H1 (cell line): Measurements from ENCODE around the gene C12orf75. TPM values are rescaled to one million over a fixed set of nuclear protein-coding genes. Genes with fewer than 3 reads are reported as not detected.

Experiments used
- CTCF ChIA-PET: fragments of 300-600 bp; sonication (Branson Sonifier 250); formaldehyde crosslinking; loops from one replicate; lab custom pipeline; 2021; ENCODE audit not compliant: partially characterized antibody; lab: Charles Lee
- POLR2A ChIA-PET: fragments of 300-600 bp; sonication (Branson Sonifier 250); formaldehyde crosslinking; loops from one replicate; lab custom pipeline; 2021; ENCODE audit warnings: inconsistent platforms; ENCODE audit not compliant: partially characterized antibody; lab: Charles Lee
- DNase-seq, 2 experiments: peaks; one replicate each; pipeline versions ENCODE4 v3.0.0 to v3.0.0-alpha.2; 2010 to 2022; ENCODE audit warnings: low spot score in 2 of 2, low read depth in 1 of 2, mixed read lengths in 1 of 2
- FAIRE-seq: peaks from 2 replicates; lab custom pipeline; 2011; peaks lifted over from hg19 to GRCh38; lab: Jason Lieb, UNC
- H2AFZ ChIP-seq: 2 replicates; pipeline ENCODE4 v1.8.1; 2012; ENCODE audit warnings: low read length, inconsistent platforms
- H2AK5ac ChIP-seq: 2 replicates; pipeline ENCODE4 v1.6.1; 2013; ENCODE audit warnings: low read depth, low read length
- H2BK120ac ChIP-seq: replicated peaks from 2 replicates; pipeline ENCODE3; 2013; ENCODE audit warnings: low read depth, low read length, inconsistent platforms
- H2BK12ac ChIP-seq: 2 replicates; pipeline ENCODE4 v1.6.1; 2013; ENCODE audit warnings: low read depth, low read length
- H2BK15ac ChIP-seq: 2 replicates; pipeline ENCODE4 v1.6.1; 2013; ENCODE audit warnings: low read length
- H2BK20ac ChIP-seq: 2 replicates; pipeline ENCODE4 v1.6.1; 2013; ENCODE audit warnings: low read length
- H2BK5ac ChIP-seq: 2 replicates; pipeline ENCODE4 v1.6.1; 2013; ENCODE audit warnings: low read depth, low read length
- H3K14ac ChIP-seq: 2 replicates; pipeline ENCODE4 v1.6.1; 2013; ENCODE audit warnings: inconsistent platforms; ENCODE audit not compliant: insufficient read length
- H3K18ac ChIP-seq: 2 replicates; pipeline ENCODE4 v1.6.1; 2013; ENCODE audit warnings: low read length; ENCODE audit errors: extremely low read depth
- H3K23ac ChIP-seq: 2 replicates; pipeline ENCODE4 v1.6.1; 2013; ENCODE audit warnings: inconsistent platforms; ENCODE audit not compliant: insufficient read length
- H3K23me2 ChIP-seq: 2 replicates; pipeline ENCODE4 v1.6.1; 2013; ENCODE audit warnings: low read depth, low read length
- H3K27ac ChIP-seq: 2 replicates; pipeline ENCODE4 v1.6.1; 2011; ENCODE audit warnings: low read depth, low read length, inconsistent platforms
- H3K27me3 ChIP-seq, 4 experiments: replicated peaks in 1 of 4; 1 replicate in 1 of 4; 2 replicates in 3 of 4; pipeline versions ENCODE4 v1.6.1 to v1.8.1; 2011 to 2013; ENCODE audit warnings: low read length in 3 of 4, mild to moderate bottlenecking in 3 of 4, inconsistent platforms in 2 of 4, mixed read lengths in 2 of 4, moderate library complexity in 1 of 4; ENCODE audit not compliant: control insufficient read depth in 3 of 4, insufficient read depth in 3 of 4; ENCODE audit errors: extremely low read depth in 1 of 4
- H3K36me3 ChIP-seq, 4 experiments: 2 replicates each; pipeline versions ENCODE4 v1.6.1 to v1.8.1; 2011 to 2013; ENCODE audit warnings: mild to moderate bottlenecking in 4 of 4, low read length in 3 of 4, moderate library complexity in 2 of 4, control low read depth in 1 of 4, inconsistent platforms in 1 of 4; ENCODE audit not compliant: insufficient read depth in 4 of 4, control insufficient read depth in 2 of 4
- H3K4ac ChIP-seq: replicated peaks from 2 replicates; pipeline ENCODE3; 2013; ENCODE audit warnings: low read length, low read depth, mixed read lengths, inconsistent platforms; ENCODE audit not compliant: insufficient read length
- H3K4me1 ChIP-seq, 4 experiments: replicated peaks in 1 of 4; 1 replicate in 1 of 4; 2 replicates in 3 of 4; pipeline versions ENCODE4 v1.6.1 to v1.8.1; 2011 to 2013; ENCODE audit warnings: low read length in 3 of 4, inconsistent platforms in 2 of 4, mixed read lengths in 1 of 4; ENCODE audit not compliant: insufficient read depth in 4 of 4, control insufficient read depth in 3 of 4
- H3K4me2 ChIP-seq, 2 experiments: 2 replicates each; pipeline versions ENCODE4 v1.6.1 to v1.8.1; 2011 to 2013; ENCODE audit warnings: low read depth in 2 of 2, low read length in 2 of 2, control low read depth in 1 of 2, inconsistent platforms in 1 of 2, mild to moderate bottlenecking in 1 of 2; ENCODE audit not compliant: insufficient read depth in 1 of 2
- H3K4me3 ChIP-seq, 4 experiments: fragments of 200-600, 300-600 bp in 1 of 4; sonication (generic), shearing (Covaris generic), sonication (Bioruptor Twin) in 1 of 4; 2 replicates each; pipeline versions ENCODE4 v1.5.1 to v1.8.1; 2011 to 2016; ENCODE audit warnings: low read length in 4 of 4, low read depth in 3 of 4, control low read depth in 2 of 4, inconsistent platforms in 2 of 4, mild to moderate bottlenecking in 2 of 4, mixed read lengths in 1 of 4, moderate library complexity in 1 of 4; ENCODE audit not compliant: insufficient read depth in 2 of 4; ENCODE audit errors: extremely low read depth in 1 of 4
- H3K56ac ChIP-seq: replicated peaks from 2 replicates; pipeline ENCODE3; 2013; ENCODE audit warnings: low read depth, mild to moderate bottlenecking, mixed read lengths, low read length, inconsistent platforms; ENCODE audit not compliant: insufficient read length
- H3K79me1 ChIP-seq: 2 replicates; pipeline ENCODE4 v1.6.1; 2013; ENCODE audit warnings: low read depth, low read length, control low read depth
- H3K79me2 ChIP-seq, 2 experiments: 2 replicates each; pipeline versions ENCODE4 v1.6.1 to v1.8.1; 2012 to 2013; ENCODE audit warnings: low read length in 2 of 2, mild to moderate bottlenecking in 2 of 2, inconsistent platforms in 1 of 2; ENCODE audit not compliant: insufficient read depth in 2 of 2, control insufficient read depth in 1 of 2
- H3K9ac ChIP-seq, 4 experiments: replicated peaks in 1 of 4; 1 replicate in 1 of 4; 2 replicates in 3 of 4; pipeline versions ENCODE4 v1.6.1 to v1.8.1; 2011 to 2013; ENCODE audit warnings: low read depth in 3 of 4, low read length in 3 of 4, control low read depth in 2 of 4, mild to moderate bottlenecking in 2 of 4, moderate library complexity in 2 of 4, inconsistent platforms in 1 of 4; ENCODE audit errors: extremely low read depth in 1 of 4
- H3K9me3 ChIP-seq, 2 experiments: 2 replicates each; pipeline versions ENCODE4 v1.6.1 to v1.8.1; 2012 to 2013; ENCODE audit warnings: mild to moderate bottlenecking in 2 of 2, moderate library complexity in 2 of 2, control low read depth in 1 of 2, inconsistent platforms in 1 of 2, low read depth in 1 of 2, low read length in 1 of 2, mixed read lengths in 1 of 2; ENCODE audit not compliant: insufficient read depth in 2 of 2
- H4K20me1 ChIP-seq, 2 experiments: replicated peaks in 1 of 2; 2 replicates each; pipeline versions ENCODE3 to v1.8.1; 2011 to 2013; ENCODE audit warnings: inconsistent platforms in 2 of 2, low read length in 2 of 2, mild to moderate bottlenecking in 1 of 2; ENCODE audit not compliant: insufficient read depth in 2 of 2, control insufficient read depth in 1 of 2
- H4K5ac ChIP-seq: 2 replicates; pipeline ENCODE4 v1.6.1; 2013; ENCODE audit warnings: low read length, low read depth, mixed read lengths, inconsistent platforms; ENCODE audit not compliant: insufficient read length
- H4K8ac ChIP-seq: 2 replicates; pipeline ENCODE4 v1.8.0; 2013; ENCODE audit warnings: mild to moderate bottlenecking, moderate library complexity, low read length, inconsistent platforms; ENCODE audit not compliant: insufficient read depth; ENCODE audit errors: extremely low read depth
- H4K91ac ChIP-seq: replicated peaks from 2 replicates; pipeline ENCODE3; 2013; ENCODE audit warnings: low read length, mixed read lengths, inconsistent platforms; ENCODE audit not compliant: insufficient read length
- CEBPB ChIP-seq: IDR thresholded peaks from 2 replicates; pipeline ENCODE4 v1.6.1; 2012; ENCODE audit warnings: low read depth, low read length
- EP300 ChIP-seq, 2 experiments: IDR thresholded peaks; 1 replicate in 1 of 2; 2 replicates in 1 of 2; pipeline ENCODE4 v1.6.1; 2011 to 2012; ENCODE audit warnings: low read depth in 2 of 2, low read length in 2 of 2, mild to moderate bottlenecking in 2 of 2, borderline replicate concordance in 1 of 2, inconsistent platforms in 1 of 2, moderate library complexity in 1 of 2
- GABPA ChIP-seq: IDR thresholded peaks from 2 replicates; pipeline ENCODE4 v1.6.1; 2011; ENCODE audit warnings: mild to moderate bottlenecking, low read length, moderate library complexity, borderline replicate concordance; ENCODE audit not compliant: insufficient read depth
- GTF2F1 ChIP-seq: IDR thresholded peaks from 2 replicates; pipeline ENCODE4 v1.6.1; 2012; ENCODE audit warnings: low read depth, low read length, improper control_type of control experiment, borderline replicate concordance
- JUN ChIP-seq: IDR thresholded peaks from 2 replicates; pipeline ENCODE4 v1.6.1; 2011; ENCODE audit warnings: low read depth, mild to moderate bottlenecking, improper control_type of control experiment, low read length
- MAFK ChIP-seq: IDR thresholded peaks from 2 replicates; pipeline ENCODE4 v1.6.1; 2012; ENCODE audit warnings: low read depth, mild to moderate bottlenecking, improper control_type of control experiment, low read length
- RNF2 ChIP-seq: fragments of 200-900, 300-1000 bp; sonication (generic); IDR thresholded peaks from 2 replicates; pipeline ENCODE4 v1.7.1; 2016; ENCODE audit warnings: borderline replicate concordance, low read depth, mild to moderate bottlenecking, antibody characterized with exemption, low read length; ENCODE audit not compliant: poor library complexity, severe bottlenecking; ENCODE audit errors: missing control alignments
- SRF ChIP-seq: IDR thresholded peaks from 2 replicates; pipeline ENCODE4 v1.6.1; 2011; ENCODE audit warnings: mild to moderate bottlenecking, low read depth, low read length, moderate library complexity
- TAF7 ChIP-seq: optimal IDR thresholded peaks from 2 replicates; pipeline ENCODE3; 2011; ENCODE audit warnings: low read depth, mild to moderate bottlenecking, inconsistent platforms, low read length, moderate library complexity, borderline replicate concordance
- TBP ChIP-seq: IDR thresholded peaks from 2 replicates; pipeline ENCODE4 v1.6.1; 2011; ENCODE audit warnings: low read depth, low read length, improper control_type of control experiment
- WGBS, 2 experiments: shearing (Covaris generic) in 1 of 2; methylation state at CpG; one replicate each; pipeline versions ENCODE4 v1.1.6 to v1.1.7; 2013 to 2015; ENCODE audit warnings: low lambda C conversion rate in 2 of 2, mixed read lengths in 2 of 2, inconsistent platforms in 1 of 2, low coverage in 1 of 2, missing lambda C conversion rate in 1 of 2; ENCODE audit not compliant: insufficient replicate concordance in 2 of 2, insufficient coverage in 1 of 2, insufficient read length in 1 of 2; ENCODE audit errors: extremely low coverage in 1 of 2, missing lambda C conversion rate in 1 of 2; 5-methylcytosine and 5-hydroxymethylcytosine counted together
- polyA plus RNA-seq, 7 experiments: library from polyadenylated mRNA; depleted of rRNA in 3 of 7; stranded (reverse) in 5 of 7; unstranded in 2 of 7; fragments of >200 nt in 5 of 7; fragments of 200-250 nt in 2 of 7; gene quantifications; 1 replicate in 5 of 7; 2 replicates in 1 of 7; 4 replicates in 1 of 7; pipeline versions ENCODE4 v1.2.1 to v1.2.3, GENCODE V29; 2011 to 2013; ENCODE audit warnings: missing spikeins in 2 of 7, mixed read lengths in 2 of 7
- total RNA-seq: library from RNA; stranded (reverse); fragmentation: NEBNext Ultra II Directional; extraction: Animal tissue kit (Norgen Biotek cat#: 25700); gene quantifications from 2 replicates; pipeline ENCODE4 v1.2.1, GENCODE V29; 2021
- TF ChIP-seq, protein P1 (sequence below): IDR thresholded peaks from 2 replicates; pipeline ENCODE4 v1.6.1; 2012; ENCODE audit warnings: low read length, inconsistent platforms

C12orf75 gene
- total and polyA plus RNA-seq, 2 of the 8 experiments (the other 6 are each of a cell fraction or from before 2014, with no cell fraction given) = 26.4 to 41.2 TPM

DNA sequence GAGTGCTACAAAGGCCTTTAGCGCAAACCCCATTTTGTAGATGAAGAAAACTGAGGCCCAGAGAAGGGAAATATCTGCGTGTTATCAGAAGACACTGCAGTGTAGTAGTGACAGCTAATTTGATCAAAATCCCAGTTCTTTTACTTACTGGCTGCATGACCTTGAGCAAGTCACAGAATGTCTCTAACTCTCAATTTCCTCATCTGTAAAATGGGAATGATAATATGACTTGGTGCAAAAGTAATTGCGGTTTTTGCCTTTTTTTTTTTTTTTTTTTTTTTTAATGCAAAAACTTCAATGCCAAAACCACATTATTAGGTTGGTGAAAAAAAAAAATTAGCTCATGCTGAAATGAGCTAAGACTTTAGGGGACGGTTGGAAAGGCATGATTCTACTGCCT is 69.7 kb downstream of the C12orf75 start:
- Histone ChIP-seq H2BK5ac (no peak overlapping the region), H2BK20ac (no peak overlapping the region), H3K79me2 (no peaks in the 10 kb centered on the region), H3K23me2 (no peaks in the 10 kb centered on the region), H3K4me2 (no peak overlapping the region), H2BK120ac (no peak overlapping the region), H3K36me3 (no peaks in the 10 kb centered on the region), H4K5ac (no peak overlapping the region), H3K27me3 (no peaks in the 10 kb centered on the region), H2AFZ (no peak overlapping the region), H3K23ac (no peak overlapping the region), H2BK12ac (no peak overlapping the region), H3K4me3 (no peak overlapping the region), H2BK15ac (no peak overlapping the region), H3K14ac (no peak overlapping the region), H3K9me3 (peaks cover 0 to 5% of the 10 kb centered on the region in 2 experiments; a peak in 3 of 4 replicates), H3K79me1 (no peaks in the 10 kb centered on the region), H3K4me1 (no peaks in the 10 kb centered on the region), H4K8ac (no peak overlapping the region), H3K9ac (no peak overlapping the region), H3K18ac (no peak overlapping the region), H4K20me1 (no peaks in the 10 kb centered on the region), H3K56ac (no peak overlapping the region), H4K91ac (no peak overlapping the region), H2AK5ac (no peak overlapping the region), H3K4ac (no peak overlapping the region), H3K27ac (no peak overlapping the region)
- FAIRE-seq (no peak), DNase-seq (no peak)
- ChIA-PET CTCF (interaction anchor here (0.7 kb wide), 1 partner anchor 740 kb away, joined by 3 read pairs; no protein-coding TSS in a partner anchor), POLR2A (interaction anchor here (0.7 to 1.0 kb wide), 2 partner anchors 16 to 870 kb away, joined by 3 to 4 read pairs; no protein-coding TSS in a partner anchor)
- WGBS, 2 experiments = 88% methylated on average over 4 of the region's 4 CpGs; no CpG with 5 or more reads in 1 of the 2 experiments
- TF ChIP-seq, protein P1, sequence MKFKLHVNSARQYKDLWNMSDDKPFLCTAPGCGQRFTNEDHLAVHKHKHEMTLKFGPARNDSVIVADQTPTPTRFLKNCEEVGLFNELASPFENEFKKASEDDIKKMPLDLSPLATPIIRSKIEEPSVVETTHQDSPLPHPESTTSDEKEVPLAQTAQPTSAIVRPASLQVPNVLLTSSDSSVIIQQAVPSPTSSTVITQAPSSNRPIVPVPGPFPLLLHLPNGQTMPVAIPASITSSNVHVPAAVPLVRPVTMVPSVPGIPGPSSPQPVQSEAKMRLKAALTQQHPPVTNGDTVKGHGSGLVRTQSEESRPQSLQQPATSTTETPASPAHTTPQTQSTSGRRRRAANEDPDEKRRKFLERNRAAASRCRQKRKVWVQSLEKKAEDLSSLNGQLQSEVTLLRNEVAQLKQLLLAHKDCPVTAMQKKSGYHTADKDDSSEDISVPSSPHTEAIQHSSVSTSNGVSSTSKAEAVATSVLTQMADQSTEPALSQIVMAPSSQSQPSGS = no peak
- no peak for TF ChIP-seq GTF2F1
- TF ChIP-seq CEBPB = no peak
- no peak for TF ChIP-seq SRF
- no peak for TF ChIP-seq TAF7
- TF ChIP-seq EP300 (IDR thresholded peaks at IDR 0.05; ENCODE audit: borderline replicate concordance in 1 of 2, low read depth in 2 of 2, low read length in 2 of 2) = no peak
- no peak for TF ChIP-seq RNF2
- TF ChIP-seq MAFK = no peak
- TF ChIP-seq TBP = no peak
- no peak for TF ChIP-seq JUN
- TF ChIP-seq GABPA = no peak
